ENCODE results near the gene HSD11B2. TPM values are rescaled to one million over a fixed set of nuclear protein-coding genes. Genes with fewer than 3 reads are reported as not detected.

The HSD11B2 gene
- total RNA-seq, 2 experiments from 2014 or later: not detected

- no peaks in the 10 kb centered on the region for H3K9me3 Mint-ChIP-seq
- no peak overlapping the region for H3K4me3 Mint-ChIP-seq
- CTCF ChIA-PET: interaction anchor here (0.5 to 2.5 kb wide), 21 partner anchors 13 to 1097 kb away, joined by 3 to 16 read pairs (median 4); partner anchors contain the start of genes E2F4, FHOD1, KCTD19 and LRRC36
- peaks cover 24% of the 10 kb centered on the region for H3K27me3 Mint-ChIP-seq
- POLR2A ChIA-PET: interaction anchor here (0.6 kb wide), 1 partner anchor 23 kb away, joined by 3 read pairs; no protein-coding TSS in a partner anchor
- DNase-seq: peak; percentile 52
- H3K4me1 Mint-ChIP-seq: peaks cover under 1% of the 10 kb centered on the region
- no peaks in the 10 kb centered on the region for H3K36me3 Mint-ChIP-seq (ENCODE audit: low read depth)
- H3K27ac Mint-ChIP-seq: no peak overlapping the region
Measured at GRCh38 chr16:67399218-67399733, 31.6 kb upstream of the HSD11B2 start.

DNA sequence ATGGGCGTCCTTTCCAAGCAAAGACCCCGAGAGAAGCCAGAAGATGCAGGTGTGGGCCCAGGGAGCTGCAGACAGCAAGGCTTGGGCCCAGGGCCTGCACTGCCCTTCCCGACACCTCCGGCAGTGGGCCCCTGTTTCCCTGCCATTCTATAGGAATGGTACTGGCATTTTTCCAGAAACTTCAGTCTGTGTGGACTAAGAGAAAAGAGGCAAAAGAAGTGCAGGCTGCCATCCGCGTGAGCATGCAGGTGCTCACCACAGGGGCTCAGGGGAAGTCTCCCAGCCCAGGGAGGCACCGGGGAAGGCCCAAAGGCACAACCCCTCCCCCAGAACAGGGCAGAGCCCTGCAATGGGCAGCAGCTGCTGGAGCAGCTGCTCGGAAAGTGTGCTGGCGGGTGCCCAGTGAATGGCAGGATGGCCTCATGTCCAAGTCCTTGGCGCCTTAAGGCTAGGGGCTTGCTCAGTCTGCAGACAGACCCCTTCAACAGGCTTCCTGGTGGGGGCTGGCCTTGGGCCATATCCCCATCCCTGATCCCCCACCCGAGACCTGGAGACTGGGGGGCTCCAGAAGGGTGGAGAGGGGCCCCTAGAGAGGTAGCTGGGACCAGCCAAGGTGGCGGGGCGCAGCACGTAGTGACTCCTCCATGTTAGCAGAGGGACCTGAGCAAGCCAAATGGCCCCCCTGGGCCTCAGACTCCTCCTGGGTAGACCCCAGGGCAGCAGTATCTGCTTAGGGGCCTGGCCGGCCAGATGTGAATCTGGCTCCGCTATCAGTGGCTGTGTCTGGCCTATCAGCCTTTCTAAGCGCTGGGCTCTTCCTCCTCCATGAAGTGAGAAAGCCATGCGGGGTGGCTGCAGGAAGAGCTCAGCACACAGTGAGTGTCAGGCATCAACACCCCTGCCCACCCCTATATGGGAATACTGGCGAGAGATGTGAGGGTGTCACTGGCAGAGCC, 30.9 kb upstream of the HSD11B2 start:
- POLR2A ChIA-PET: interaction anchor here (0.6 kb wide), 1 partner anchor 24 kb away, joined by 3 read pairs; no protein-coding TSS in a partner anchor
- H3K4me3 Mint-ChIP-seq: no peak overlapping the region
- CTCF ChIA-PET: interaction anchor here (0.5 to 2.5 kb wide), 21 partner anchors 12 to 1096 kb away, joined by 3 to 16 read pairs (median 4); partner anchors contain the start of genes E2F4, FHOD1, KCTD19 and LRRC36

GRCh38 chr16:67400901-67401300, 30.0 kb upstream of the HSD11B2 start:
- no peak overlapping the region for H3K27ac Mint-ChIP-seq
- H3K36me3 Mint-ChIP-seq (ENCODE audit: low read depth): no peaks in the 10 kb centered on the region
- no peak for DNase-seq
- H3K4me3 Mint-ChIP-seq: no peak overlapping the region
- no peaks in the 10 kb centered on the region for H3K9me3 Mint-ChIP-seq
- peaks cover 12% of the 10 kb centered on the region for H3K27me3 Mint-ChIP-seq
- CTCF ChIA-PET: interaction anchor here (2.5 kb wide), 1 partner anchor 140 kb away, joined by 16 read pairs; no protein-coding TSS in a partner anchor
- POLR2A ChIA-PET: interaction anchor here (0.9 kb wide), 1 partner anchor 28 kb away, joined by 3 read pairs; no protein-coding TSS in a partner anchor
- no peaks in the 10 kb centered on the region for H3K4me1 Mint-ChIP-seq

More for the DNA sequence above, 30.9 kb upstream of the HSD11B2 start:
- Mint-ChIP-seq H3K4me1 (no peaks in the 10 kb centered on the region), H3K9me3 (no peaks in the 10 kb centered on the region), H3K36me3 (ENCODE audit: low read depth) (no peaks in the 10 kb centered on the region), H3K27me3 (peaks cover 20% of the 10 kb centered on the region), H3K27ac (no peak overlapping the region)
- no peak for DNase-seq

DNA sequence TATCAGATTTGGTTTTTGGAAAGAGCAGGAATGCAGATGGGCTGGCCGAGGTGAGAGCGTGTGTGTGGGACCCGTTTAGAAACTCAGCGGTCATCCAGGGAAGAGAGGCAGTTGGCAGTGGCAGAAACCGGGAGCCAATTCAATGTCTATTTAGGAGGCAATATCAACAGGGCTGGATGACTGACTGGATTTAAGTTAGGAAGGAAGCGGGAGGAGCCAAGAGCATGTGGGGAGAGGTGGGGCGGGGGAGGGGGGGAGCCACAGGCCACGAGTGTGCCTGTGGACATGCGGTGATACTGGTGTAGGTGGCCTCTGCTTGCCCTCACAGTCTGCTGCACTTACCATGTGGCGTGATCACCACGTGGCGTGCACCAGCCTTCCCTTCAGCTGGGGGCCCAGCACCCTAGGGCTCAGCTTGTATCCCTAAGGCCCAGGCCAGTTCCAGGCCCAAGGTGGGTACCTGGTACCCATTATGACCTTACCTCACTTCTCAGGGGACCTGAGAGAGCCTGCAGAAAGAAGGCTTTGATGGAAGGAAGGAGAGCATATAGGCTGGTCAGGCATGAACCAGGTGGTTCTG, 26.9 kb upstream of the HSD11B2 start:
- DNase-seq: no peak
- POLR2A ChIA-PET: no interaction called here
- Mint-ChIP-seq H3K27me3 (peaks cover 12% of the 10 kb centered on the region), H3K36me3 (ENCODE audit: low read depth) (no peaks in the 10 kb centered on the region), H3K27ac (no peak overlapping the region), H3K9me3 (no peaks in the 10 kb centered on the region), H3K4me1 (no peaks in the 10 kb centered on the region), H3K4me3 (no peak overlapping the region)
- CTCF ChIA-PET: interaction anchor here (1.4 to 1.9 kb wide), 2 partner anchors 11 to 143 kb away, joined by 3 to 5 read pairs; partner anchors contain the start of gene TPPP3

DNA sequence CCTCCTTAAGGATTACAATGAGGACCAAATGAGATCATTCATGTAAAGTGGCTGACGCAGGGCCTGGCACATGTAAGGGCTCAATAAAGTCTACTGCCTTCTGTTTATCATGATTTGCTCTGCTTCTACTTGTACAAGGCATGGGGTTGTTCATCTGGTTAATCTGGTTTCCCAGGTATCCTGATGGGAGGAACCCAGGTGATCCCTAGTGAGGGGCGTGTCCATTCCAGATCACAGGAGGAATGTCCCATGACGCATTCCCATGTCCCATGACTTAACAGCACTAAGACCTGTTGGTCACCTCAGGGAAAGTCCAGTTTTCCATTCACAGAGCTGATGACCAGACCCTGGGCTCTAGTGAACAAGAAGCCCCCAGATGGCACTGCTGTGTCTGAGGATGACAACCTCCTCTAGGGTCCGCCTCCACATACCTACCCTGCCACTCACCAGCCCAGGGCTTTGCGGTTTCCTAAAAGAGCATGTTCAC, 26.1 kb upstream of the HSD11B2 start:
- no peak for DNase-seq
- H3K27me3 Mint-ChIP-seq: peaks cover 12% of the 10 kb centered on the region
- no peaks in the 10 kb centered on the region for H3K9me3 Mint-ChIP-seq
- H3K4me1 Mint-ChIP-seq: no peaks in the 10 kb centered on the region
- no peaks in the 10 kb centered on the region for H3K36me3 Mint-ChIP-seq (ENCODE audit: low read depth)
- CTCF ChIA-PET: interaction anchor here (1.4 to 1.9 kb wide), 2 partner anchors 11 to 144 kb away, joined by 3 to 5 read pairs; partner anchors contain the start of gene TPPP3
- POLR2A ChIA-PET: no interaction called here
- no peak overlapping the region for H3K4me3 Mint-ChIP-seq
- no peak overlapping the region for H3K27ac Mint-ChIP-seq

- H3K27me3 Mint-ChIP-seq: peaks cover 12% of the 10 kb centered on the region
- H3K9me3 Mint-ChIP-seq: no peaks in the 10 kb centered on the region
- H3K4me3 Mint-ChIP-seq: no peak overlapping the region
- POLR2A ChIA-PET: no interaction called here
- no peak for DNase-seq
- no peaks in the 10 kb centered on the region for H3K4me1 Mint-ChIP-seq
- no peaks in the 10 kb centered on the region for H3K36me3 Mint-ChIP-seq (ENCODE audit: low read depth)
- H3K27ac Mint-ChIP-seq: no peak overlapping the region
- CTCF ChIA-PET: interaction anchor here (1.9 kb wide), 1 partner anchor 12 kb away, joined by 5 read pairs; the partner anchor contains the start of gene TPPP3
Measured at GRCh38 chr16:67405336-67405735, 25.6 kb upstream of the HSD11B2 start.

DNA sequence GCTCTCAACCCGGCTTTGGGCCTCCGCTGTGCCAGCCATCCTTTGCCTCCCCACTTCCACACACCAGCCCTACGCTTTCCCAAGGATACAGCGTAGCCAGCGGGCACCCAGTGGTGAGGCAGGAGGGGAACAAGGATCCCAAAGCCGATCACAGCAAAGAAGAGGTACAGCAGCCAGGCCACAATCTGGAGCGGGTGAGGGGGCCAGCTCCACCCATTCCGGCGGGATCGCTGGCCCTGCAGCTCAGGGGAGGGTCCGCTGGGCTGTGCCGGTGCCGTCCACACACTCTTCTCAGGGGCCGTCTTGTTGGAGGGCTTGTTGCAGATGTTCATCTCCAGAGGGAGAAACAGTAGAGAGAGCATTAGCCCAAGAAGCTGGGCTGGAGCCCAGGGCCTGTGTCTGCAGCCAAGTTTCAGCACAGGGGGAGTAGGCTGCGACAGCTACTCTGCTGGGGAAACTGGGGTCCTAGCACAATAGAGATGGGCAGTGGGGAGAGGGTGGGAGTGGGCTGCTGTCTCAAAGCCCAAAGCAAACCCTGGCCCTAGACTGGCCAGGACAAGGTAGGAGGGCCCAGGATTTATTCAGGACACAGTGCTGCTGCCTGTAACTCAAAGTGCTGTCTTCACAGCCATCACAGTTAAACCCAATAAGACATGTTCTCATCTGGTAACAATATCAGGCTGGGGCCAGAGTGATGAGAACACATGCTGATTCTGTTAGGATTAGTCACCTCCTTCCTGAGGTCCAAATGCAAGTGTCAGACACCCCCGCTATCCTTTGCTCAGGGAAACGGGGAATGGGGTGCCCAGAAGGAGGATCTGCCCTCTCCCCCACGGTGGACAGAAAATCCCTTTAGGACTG, 24.6 kb upstream of the HSD11B2 start:
- H3K4me1 Mint-ChIP-seq: no peaks in the 10 kb centered on the region
- no peak overlapping the region for H3K27ac Mint-ChIP-seq
- no peak overlapping the region for H3K4me3 Mint-ChIP-seq
- H3K36me3 Mint-ChIP-seq (ENCODE audit: low read depth): no peaks in the 10 kb centered on the region
- peaks cover 14% of the 10 kb centered on the region for H3K27me3 Mint-ChIP-seq
- CTCF ChIA-PET: no interaction called here
- DNase-seq: no peak
- POLR2A ChIA-PET: no interaction called here
- no peaks in the 10 kb centered on the region for H3K9me3 Mint-ChIP-seq

DNA sequence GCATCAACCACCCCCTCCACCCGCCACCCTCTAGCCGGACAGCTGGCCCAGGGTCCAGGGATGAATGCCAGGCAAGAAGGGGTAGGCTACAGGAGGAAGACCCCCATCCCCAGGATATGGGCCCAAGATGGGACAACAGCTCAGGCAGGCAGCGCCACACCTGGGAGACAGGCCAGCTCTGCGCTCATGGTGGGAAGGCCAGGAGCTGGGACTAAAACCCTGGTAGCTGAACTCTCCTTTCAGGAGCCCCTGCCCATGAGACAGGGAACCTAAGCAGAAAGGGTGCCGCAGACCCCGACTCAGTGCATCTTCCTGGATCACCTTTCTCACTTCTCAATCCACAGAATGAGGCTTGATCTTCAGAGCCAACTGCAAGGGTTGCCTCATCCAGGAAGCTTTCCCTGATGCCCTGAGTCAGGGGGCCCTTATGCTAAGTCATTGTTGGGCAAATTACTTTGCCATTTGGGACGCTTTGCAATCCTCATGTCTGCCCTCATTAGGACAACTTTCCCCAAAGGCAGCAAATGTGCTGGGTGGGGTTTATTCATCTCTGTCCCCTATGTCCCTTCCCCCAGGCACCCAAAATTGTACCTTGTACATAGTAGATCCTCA, 23.6 kb upstream of the HSD11B2 start:
- Mint-ChIP-seq H3K36me3 (ENCODE audit: low read depth) (no peaks in the 10 kb centered on the region), H3K27ac (no peak overlapping the region), H3K27me3 (peaks cover 8% of the 10 kb centered on the region), H3K4me3 (no peak overlapping the region), H3K9me3 (no peaks in the 10 kb centered on the region), H3K4me1 (no peaks in the 10 kb centered on the region)
- POLR2A ChIA-PET: no interaction called here
- DNase-seq: no peak
- CTCF ChIA-PET: interaction anchor here (1.2 kb wide), 1 partner anchor 21 kb away, joined by 5 read pairs; no protein-coding TSS in a partner anchor

GRCh38 chr16:67407788-67408452, 23.0 kb upstream of the HSD11B2 start:
- peaks cover 8% of the 10 kb centered on the region for H3K27me3 Mint-ChIP-seq
- POLR2A ChIA-PET: no interaction called here
- no peaks in the 10 kb centered on the region for H3K4me1 Mint-ChIP-seq
- H3K27ac Mint-ChIP-seq: no peak overlapping the region
- H3K9me3 Mint-ChIP-seq: no peaks in the 10 kb centered on the region
- CTCF ChIA-PET: interaction anchor here (1.1 to 1.2 kb wide), 2 partner anchors 20 to 160 kb away, joined by 3 to 5 read pairs; partner anchors contain the start of gene FHOD1
- no peaks in the 10 kb centered on the region for H3K36me3 Mint-ChIP-seq (ENCODE audit: low read depth)
- no peak overlapping the region for H3K4me3 Mint-ChIP-seq
- no peak for DNase-seq

- POLR2A ChIA-PET: no interaction called here
Measured at GRCh38 chr16:67409631-67410030, 21.3 kb upstream of the HSD11B2 start.

DNA sequence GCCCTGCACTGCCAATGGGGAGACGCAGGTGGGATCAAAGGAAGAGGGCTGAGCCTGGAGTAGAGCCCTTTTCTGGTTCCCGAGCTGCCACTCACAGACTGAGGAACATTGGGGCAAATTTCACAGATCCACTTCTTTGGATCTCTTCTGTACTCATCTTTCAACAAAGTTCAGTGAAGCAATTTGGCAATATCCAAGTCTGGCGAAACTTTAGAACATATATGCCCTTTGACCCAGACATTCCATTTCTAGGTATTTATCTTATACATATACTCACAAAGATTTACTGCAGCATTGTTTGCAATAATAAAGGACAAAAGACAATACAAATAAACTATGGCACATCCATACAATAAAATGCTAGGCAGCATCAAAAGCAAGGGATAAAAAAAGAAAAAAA, 19.6 kb upstream of the HSD11B2 start:
- H3K4me1 Mint-ChIP-seq: peaks cover 3% of the 10 kb centered on the region
- no peaks in the 10 kb centered on the region for H3K36me3 Mint-ChIP-seq (ENCODE audit: low read depth)
- DNase-seq: no peak
- H3K9me3 Mint-ChIP-seq: no peaks in the 10 kb centered on the region
- H3K27ac Mint-ChIP-seq: no peak overlapping the region
- no peak overlapping the region for H3K4me3 Mint-ChIP-seq
- peaks cover 16% of the 10 kb centered on the region for H3K27me3 Mint-ChIP-seq
- ChIA-PET POLR2A (no interaction called here), CTCF (interaction anchor here (1.2 to 1.4 kb wide), 2 partner anchors 9 to 12 kb away, joined by 4 to 5 read pairs; no protein-coding TSS in a partner anchor)

More at GRCh38 chr16:67409631-67410030, 21.3 kb upstream of the HSD11B2 start:
- H3K27me3 Mint-ChIP-seq: peaks cover 11% of the 10 kb centered on the region
- no peaks in the 10 kb centered on the region for H3K9me3 Mint-ChIP-seq
- no peak for DNase-seq
- H3K4me1 Mint-ChIP-seq: no peaks in the 10 kb centered on the region
- no peak overlapping the region for H3K4me3 Mint-ChIP-seq
- CTCF ChIA-PET: no interaction called here
- H3K27ac Mint-ChIP-seq: no peak overlapping the region
- H3K36me3 Mint-ChIP-seq (ENCODE audit: low read depth): no peaks in the 10 kb centered on the region

All from activated CD4-positive, alpha-beta memory T cell treated with anti-CD3 and anti-CD28 coated beads, Interleukin-2, amount 10 ng/mL, durations not matched to agents 7 days and 5 days (primary cell).